ENCODE data around the gene ATXN2. TPM values are rescaled to one million over a fixed set of nuclear protein-coding genes. Genes with fewer than 3 reads are reported as not detected.
"Not testable (repeated sequence)": the region's sequence is repeated elsewhere in the genome, so short reads cannot be mapped to it uniquely, and the experiment has no call there.

Gene ATXN2
- total and polyA plus RNA-seq, 4 donors = 23.8 to 97.5 (median 49.4) TPM

DNA sequence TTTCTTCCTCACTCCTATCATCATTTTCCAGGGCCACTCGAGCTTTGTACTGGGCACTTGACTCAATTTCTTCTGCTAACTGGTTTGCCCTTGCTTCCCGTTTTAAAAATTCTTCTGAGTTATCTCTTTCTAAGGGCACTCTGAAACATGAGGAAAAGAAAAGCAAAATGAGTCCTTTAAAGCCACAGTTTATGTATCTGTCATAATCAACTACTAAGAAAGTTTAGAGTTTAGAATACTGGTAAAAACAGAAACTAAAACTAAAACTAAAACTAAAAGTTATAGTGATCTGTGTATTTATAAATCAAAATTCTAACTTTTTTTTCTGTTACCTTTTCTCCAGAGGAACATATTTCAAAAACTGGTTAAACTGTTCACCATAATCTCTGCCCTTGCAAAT, 79.2 kb downstream of the ATXN2 start:
- DNase-seq = no peak
- no peaks in the 10 kb centered on the region for H3K9me3 ChIP-seq (ENCODE audit: control insufficient read depth, low read length)
- no peak for ATAC-seq (ENCODE audit: low FRiP score)
- no peak overlapping the region for H3K27ac ChIP-seq (ENCODE audit: low read depth in 1 of 2, low read length in 2 of 2)
- H3K36me3 ChIP-seq (ENCODE audit: control insufficient read depth in 1 of 2, insufficient read depth in 2 of 2, low read length in 1 of 2) = peaks cover 6 to 7% of the 10 kb centered on the region in 2 donors
- no peaks in the 10 kb centered on the region for H3K27me3 ChIP-seq (ENCODE audit: control insufficient read depth in 1 of 2, insufficient read depth in 2 of 2, low read length in 1 of 2)
- 80 to 87% methylated on average over 2 of the region's 2 CpGs for WGBS, 2 donors
- H3K4me3 ChIP-seq (ENCODE audit: low read length in 2 of 2) = no peak overlapping the region
- intact Hi-C loops (cut with DNase I) = loop anchor here in 1 of 2 donors (10.0 kb wide), 1 partner anchor 155 kb away; no protein-coding TSS in a partner anchor
- H3K4me1 ChIP-seq (ENCODE audit: control insufficient read depth in 1 of 2, insufficient read depth in 2 of 2, low read length in 2 of 2) = no peaks in the 10 kb centered on the region

DNA sequence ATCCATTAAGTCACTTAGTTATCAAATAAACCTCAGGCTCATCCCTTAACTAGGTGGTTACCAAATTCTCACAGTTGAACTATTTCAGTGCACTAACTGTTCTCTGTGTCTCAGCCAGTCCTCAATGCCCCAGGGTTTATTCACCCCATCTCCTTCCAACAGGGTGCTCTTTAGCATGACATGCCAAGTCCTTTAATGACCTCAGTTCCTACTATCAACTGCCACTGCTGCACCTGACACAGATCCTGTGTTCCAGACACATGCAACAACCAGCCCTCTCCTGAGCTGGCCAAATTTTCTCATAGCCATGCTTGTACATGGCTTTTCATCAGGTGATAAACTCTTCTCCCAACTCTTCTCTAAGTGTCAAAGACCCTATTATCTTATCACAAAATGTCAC, 80.0 kb downstream of the ATXN2 start:
- no peaks in the 10 kb centered on the region for H3K27me3 ChIP-seq (ENCODE audit: control insufficient read depth in 1 of 2, insufficient read depth in 2 of 2, low read length in 1 of 2)
- DNase-seq = no peak
- no peak for ATAC-seq (ENCODE audit: low FRiP score)
- no peaks in the 10 kb centered on the region for H3K9me3 ChIP-seq (ENCODE audit: control insufficient read depth, low read length)
- peaks cover 6 to 7% of the 10 kb centered on the region in 2 donors for H3K36me3 ChIP-seq (ENCODE audit: control insufficient read depth in 1 of 2, insufficient read depth in 2 of 2, low read length in 1 of 2)
- H3K27ac ChIP-seq (ENCODE audit: low read depth in 1 of 2, low read length in 2 of 2) = no peak overlapping the region
- no peaks in the 10 kb centered on the region for H3K4me1 ChIP-seq (ENCODE audit: control insufficient read depth in 1 of 2, insufficient read depth in 2 of 2, low read length in 2 of 2)
- intact Hi-C loops (cut with DNase I) = loop anchor here in 1 of 2 donors (10.0 kb wide), 1 partner anchor 156 kb away; no protein-coding TSS in a partner anchor
- no peak overlapping the region for H3K4me3 ChIP-seq (ENCODE audit: low read length in 2 of 2)

DNA sequence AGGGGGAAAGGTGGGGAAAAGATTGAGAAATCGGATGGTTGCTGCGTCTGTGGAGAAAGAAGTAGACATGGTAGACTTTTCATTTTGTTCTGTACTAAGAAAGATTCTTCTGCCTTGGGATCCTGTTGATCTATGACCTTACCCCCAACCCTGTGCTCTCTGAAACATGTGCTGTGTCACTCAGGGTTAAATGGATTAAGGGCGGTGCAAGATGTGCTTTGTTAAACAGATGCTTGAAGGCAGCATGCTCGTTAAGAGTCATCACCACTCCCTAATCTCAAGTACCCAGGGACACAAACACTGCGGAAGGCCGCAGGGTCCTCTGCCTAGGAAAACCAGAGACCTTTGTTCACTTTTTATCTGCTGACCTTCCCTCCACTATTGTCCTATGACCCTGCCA, 91.4 kb downstream of the ATXN2 start:
- H3K4me3 ChIP-seq (ENCODE audit: low read length in 2 of 2); H3K4me1 ChIP-seq (ENCODE audit: control insufficient read depth in 1 of 2, insufficient read depth in 2 of 2, low read length in 2 of 2); intact Hi-C loops (cut with DNase I); H3K27ac ChIP-seq (ENCODE audit: low read depth in 1 of 2, low read length in 2 of 2); H3K9me3 ChIP-seq (ENCODE audit: control insufficient read depth, low read length); DNase-seq; H3K27me3 ChIP-seq (ENCODE audit: control insufficient read depth in 1 of 2, insufficient read depth in 2 of 2, low read length in 1 of 2); H3K36me3 ChIP-seq (ENCODE audit: control insufficient read depth in 1 of 2, insufficient read depth in 2 of 2, low read length in 1 of 2); ATAC-seq (ENCODE audit: low FRiP score): not testable (repeated sequence)
- WGBS, 2 donors = 89 to 94% methylated on average over 2 to 5 of the region's 6 CpGs

DNA sequence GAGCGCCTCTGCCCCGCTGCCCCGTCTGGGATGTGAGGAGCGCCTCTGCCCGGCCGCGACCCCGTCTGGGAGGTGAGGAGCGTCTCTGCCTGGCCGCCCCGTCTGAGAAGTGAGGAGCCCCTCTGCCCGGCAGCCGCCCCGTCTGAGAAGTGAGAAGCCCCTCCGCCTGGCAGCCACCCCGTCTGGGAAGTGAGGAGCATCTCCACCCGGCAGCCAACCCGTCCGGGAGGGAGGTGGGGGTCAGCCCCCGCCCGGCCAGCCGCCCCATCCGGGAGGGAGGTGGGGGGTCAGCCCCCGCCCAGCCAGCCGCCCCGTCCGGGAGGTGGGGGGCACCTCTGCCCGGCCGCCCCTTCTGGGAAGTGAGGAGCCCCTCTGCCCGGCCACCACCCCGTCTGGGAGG, 91.9 kb downstream of the ATXN2 start:
- WGBS, 2 donors = 97% methylated on average over 16 to 31 of the region's 31 CpGs
- intact Hi-C loops (cut with DNase I) = not testable (repeated sequence)

DNA sequence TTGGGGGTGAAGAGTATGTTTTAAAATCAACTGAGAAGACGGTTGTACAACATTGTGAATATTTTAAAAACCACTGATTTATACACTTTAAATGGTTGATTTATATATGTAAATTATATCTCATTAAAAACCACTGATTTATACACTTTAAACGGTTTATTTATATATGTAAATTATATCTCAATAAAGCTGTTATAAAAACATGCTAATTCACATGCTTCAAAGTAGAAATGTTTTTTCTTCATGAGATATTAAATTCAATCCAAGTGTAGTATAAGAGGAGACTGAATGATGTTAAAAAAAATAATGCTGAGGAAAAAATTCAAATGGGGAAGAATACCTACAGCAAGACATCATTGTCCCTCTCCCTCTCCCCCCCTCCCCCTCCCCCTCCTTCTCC, 92.9 kb downstream of the ATXN2 start:
- H3K9me3 ChIP-seq (ENCODE audit: control insufficient read depth, low read length) = no peaks in the 10 kb centered on the region
- ATAC-seq (ENCODE audit: low FRiP score) (no peak), DNase-seq (no peak)
- H3K27ac ChIP-seq (ENCODE audit: low read depth in 1 of 2, low read length in 2 of 2) = no peak overlapping the region
- no peak overlapping the region for H3K4me3 ChIP-seq (ENCODE audit: low read length in 2 of 2)
- intact Hi-C loops (cut with DNase I) = no loop called here
- no peaks in the 10 kb centered on the region for H3K27me3 ChIP-seq (ENCODE audit: control insufficient read depth in 1 of 2, insufficient read depth in 2 of 2, low read length in 1 of 2)
- WGBS, 2 donors = 90 to 93% methylated on average over 2 of the region's 2 CpGs
- H3K4me1 ChIP-seq (ENCODE audit: control insufficient read depth in 1 of 2, insufficient read depth in 2 of 2, low read length in 2 of 2) = no peaks in the 10 kb centered on the region
- H3K36me3 ChIP-seq (ENCODE audit: control insufficient read depth in 1 of 2, insufficient read depth in 2 of 2, low read length in 1 of 2) = peaks cover 0 to 7% of the 10 kb centered on the region in 2 donors

More for the DNA sequence above, 91.9 kb downstream of the ATXN2 start:
- not testable (repeated sequence) for H3K27me3 ChIP-seq (ENCODE audit: control insufficient read depth in 1 of 2, insufficient read depth in 2 of 2, low read length in 1 of 2); ATAC-seq (ENCODE audit: low FRiP score); H3K36me3 ChIP-seq (ENCODE audit: control insufficient read depth in 1 of 2, insufficient read depth in 2 of 2, low read length in 1 of 2); DNase-seq; H3K4me1 ChIP-seq (ENCODE audit: control insufficient read depth in 1 of 2, insufficient read depth in 2 of 2, low read length in 2 of 2); H3K4me3 ChIP-seq (ENCODE audit: low read length in 2 of 2); H3K27ac ChIP-seq (ENCODE audit: low read depth in 1 of 2, low read length in 2 of 2); H3K9me3 ChIP-seq (ENCODE audit: control insufficient read depth, low read length)

DNA sequence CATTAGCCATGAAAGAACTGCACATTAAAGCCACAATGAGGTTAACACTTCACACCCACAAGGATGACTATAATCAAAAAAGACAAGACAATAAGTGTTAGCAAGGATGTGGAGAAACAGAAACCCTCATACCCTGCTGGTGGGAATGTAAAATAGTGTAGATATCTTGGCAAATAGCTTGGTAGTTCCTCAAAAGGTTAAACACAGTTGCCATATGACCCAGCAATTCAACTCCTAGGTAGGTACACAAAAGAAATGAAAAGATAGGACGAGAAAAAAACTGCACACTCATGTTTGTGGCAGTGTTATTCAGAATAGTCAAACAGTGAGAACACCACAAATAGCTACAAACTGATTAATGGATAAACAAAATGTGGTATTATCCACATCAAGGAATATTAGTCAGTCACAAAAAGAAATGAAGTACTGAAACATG, 93.5 kb downstream of the ATXN2 start:
- no peak for ATAC-seq (ENCODE audit: low FRiP score)
- Histone ChIP-seq H3K27me3 (ENCODE audit: control insufficient read depth in 1 of 2, insufficient read depth in 2 of 2, low read length in 1 of 2) (no peaks in the 10 kb centered on the region), H3K4me1 (ENCODE audit: control insufficient read depth in 1 of 2, insufficient read depth in 2 of 2, low read length in 2 of 2) (no peaks in the 10 kb centered on the region), H3K9me3 (ENCODE audit: control insufficient read depth, low read length) (no peaks in the 10 kb centered on the region), H3K4me3 (ENCODE audit: low read length in 2 of 2) (no peak overlapping the region), H3K27ac (ENCODE audit: low read depth in 1 of 2, low read length in 2 of 2) (no peak overlapping the region), H3K36me3 (ENCODE audit: control insufficient read depth in 1 of 2, insufficient read depth in 2 of 2, low read length in 1 of 2) (peaks cover 0 to 7% of the 10 kb centered on the region in 2 donors)
- DNase-seq = no peak
- 81 to 94% methylated on average over 1 of the region's 1 CpG for WGBS, 2 donors
- intact Hi-C loops (cut with DNase I) = no loop called here

DNA sequence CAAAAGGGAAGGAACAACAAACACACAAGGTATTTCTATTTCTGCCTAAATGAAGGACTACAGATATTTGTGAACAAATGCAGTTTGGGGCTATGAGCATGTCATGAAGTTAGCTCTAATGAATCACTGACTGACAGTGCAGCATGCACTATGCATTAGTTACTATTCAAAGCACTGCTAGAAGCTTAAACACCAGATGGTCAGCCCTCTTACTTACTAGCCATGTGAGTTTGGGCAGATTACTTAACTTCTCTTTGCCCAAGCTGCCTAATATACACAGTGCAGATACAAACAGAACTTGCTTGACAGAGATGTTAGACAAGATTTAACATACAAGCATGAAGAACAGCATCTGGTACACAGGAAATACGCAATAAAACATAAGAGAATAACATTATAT, 96.0 kb downstream of the ATXN2 start:
- DNase-seq (no peak), ATAC-seq (ENCODE audit: low FRiP score) (no peak)
- Histone ChIP-seq H3K27me3 (ENCODE audit: control insufficient read depth in 1 of 2, insufficient read depth in 2 of 2, low read length in 1 of 2) (no peaks in the 10 kb centered on the region), H3K27ac (ENCODE audit: low read depth in 1 of 2, low read length in 2 of 2) (no peak overlapping the region), H3K9me3 (ENCODE audit: control insufficient read depth, low read length) (no peaks in the 10 kb centered on the region), H3K36me3 (ENCODE audit: control insufficient read depth in 1 of 2, insufficient read depth in 2 of 2, low read length in 1 of 2) (peaks cover 3 to 7% of the 10 kb centered on the region in 2 donors), H3K4me1 (ENCODE audit: control insufficient read depth in 1 of 2, insufficient read depth in 2 of 2, low read length in 2 of 2) (no peaks in the 10 kb centered on the region), H3K4me3 (ENCODE audit: low read length in 2 of 2) (no peak overlapping the region)
- WGBS, 2 donors = 98 to 100% methylated on average over 1 of the region's 1 CpG
- intact Hi-C loops (cut with DNase I) = no loop called here

DNA sequence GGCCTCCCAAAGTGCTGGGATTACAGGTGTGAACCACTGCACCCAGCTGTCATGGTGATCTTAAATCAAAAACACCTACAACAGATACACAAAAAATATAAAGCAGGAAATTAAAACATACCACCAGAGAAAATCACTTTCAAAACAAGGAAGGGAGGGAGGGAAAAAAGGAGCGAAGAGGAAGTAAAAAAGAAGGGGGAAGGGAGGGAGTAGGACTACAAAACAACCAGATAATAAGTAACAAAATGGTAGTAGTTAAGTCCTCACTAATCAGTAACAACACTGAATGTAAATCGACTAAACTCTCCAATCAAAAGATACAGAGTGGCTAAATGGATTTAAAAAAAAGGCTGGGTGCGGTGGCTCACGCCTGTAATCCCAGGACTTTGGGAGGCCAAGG, 104.4 kb downstream of the ATXN2 start:
- WGBS, 2 donors = 94 to 97% methylated on average over 4 of the region's 4 CpGs
- no peak for DNase-seq
- no peaks in the 10 kb centered on the region for H3K27me3 ChIP-seq (ENCODE audit: control insufficient read depth in 1 of 2, insufficient read depth in 2 of 2, low read length in 1 of 2)
- H3K4me3 ChIP-seq (ENCODE audit: low read length in 2 of 2) = no peak overlapping the region
- no peaks in the 10 kb centered on the region for H3K9me3 ChIP-seq (ENCODE audit: control insufficient read depth, low read length)
- no peaks in the 10 kb centered on the region for H3K4me1 ChIP-seq (ENCODE audit: control insufficient read depth in 1 of 2, insufficient read depth in 2 of 2, low read length in 2 of 2)
- ATAC-seq (ENCODE audit: low FRiP score) = no peak
- no peak overlapping the region for H3K27ac ChIP-seq (ENCODE audit: low read depth in 1 of 2, low read length in 2 of 2)
- H3K36me3 ChIP-seq (ENCODE audit: control insufficient read depth in 1 of 2, insufficient read depth in 2 of 2, low read length in 1 of 2) = peaks cover 0 to 1% of the 10 kb centered on the region in 2 donors
- intact Hi-C loops (cut with DNase I) = no loop called here

DNA sequence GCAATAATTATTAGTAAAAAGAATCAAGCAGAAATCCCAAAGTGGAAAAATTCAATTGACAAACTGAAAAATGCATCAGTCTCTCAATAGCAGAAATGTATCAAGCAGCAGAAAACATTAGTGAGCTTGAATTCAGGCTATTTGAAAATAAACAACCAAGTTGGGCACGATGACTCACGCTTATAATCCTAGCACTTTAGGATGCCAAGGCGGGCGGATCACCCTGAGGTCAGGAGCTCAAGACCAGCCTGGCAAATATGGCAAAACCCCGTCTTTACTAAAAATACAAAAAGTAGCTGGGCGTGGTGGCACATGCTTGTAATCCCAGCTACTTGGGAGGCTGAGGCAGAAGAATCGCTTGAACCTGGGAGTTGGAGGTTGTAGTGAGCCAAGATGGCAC, 106.1 kb downstream of the ATXN2 start:
- H3K9me3 ChIP-seq (ENCODE audit: control insufficient read depth, low read length); H3K27me3 ChIP-seq (ENCODE audit: control insufficient read depth in 1 of 2, insufficient read depth in 2 of 2, low read length in 1 of 2); H3K36me3 ChIP-seq (ENCODE audit: control insufficient read depth in 1 of 2, insufficient read depth in 2 of 2, low read length in 1 of 2); H3K27ac ChIP-seq (ENCODE audit: low read depth in 1 of 2, low read length in 2 of 2); H3K4me1 ChIP-seq (ENCODE audit: control insufficient read depth in 1 of 2, insufficient read depth in 2 of 2, low read length in 2 of 2); ATAC-seq (ENCODE audit: low FRiP score); intact Hi-C loops (cut with DNase I); DNase-seq; H3K4me3 ChIP-seq (ENCODE audit: low read length in 2 of 2): not testable (repeated sequence)
- WGBS, 2 donors = 55 to 67% methylated on average over 7 of the region's 7 CpGs
